Putamen (tissue), 1 donor: ENCODE data around the gene AFAP1.

ENCODE experiments used
- DNase-seq: peaks from one replicate; pipeline ENCODE4 v3.0.0-alpha.2; 2016; ENCODE audit warnings: low spot score

Gene AFAP1

GRCh38 chr4:7769396-7770223 is 170.1 kb downstream of the AFAP1 start:
- no peak for DNase-seq

- DNase-seq = no peak
These were observed 170.9 kb downstream of the AFAP1 start for GRCh38 chr4:7768736-7769135.

- DNase-seq = no peak
These were observed 171.7 kb downstream of the AFAP1 start for GRCh38 chr4:7767966-7768365.

GRCh38 chr4:7767526-7767925 is 172.1 kb downstream of the AFAP1 start:
- DNase-seq = no peak

- no peak for DNase-seq
These were observed 172.9 kb downstream of the AFAP1 start for GRCh38 chr4:7766661-7767345.

GRCh38 chr4:7766086-7766485 is 173.6 kb downstream of the AFAP1 start:
- no peak for DNase-seq

GRCh38 chr4:7765666-7766065 is 174.0 kb downstream of the AFAP1 start:
- no peak for DNase-seq

GRCh38 chr4:7764466-7764865 is 175.2 kb downstream of the AFAP1 start:
- DNase-seq = no peak

GRCh38 chr4:7763788-7764187 is 175.9 kb downstream of the AFAP1 start:
- no peak for DNase-seq

GRCh38 chr4:7763106-7763505 is 176.6 kb downstream of the AFAP1 start:
- DNase-seq = no peak

- DNase-seq = no peak
These were observed 177.2 kb downstream of the AFAP1 start for GRCh38 chr4:7762376-7763030.

- no peak for DNase-seq
These were observed 177.9 kb downstream of the AFAP1 start for GRCh38 chr4:7761720-7762119.

GRCh38 chr4:7761312-7761711 is 178.3 kb downstream of the AFAP1 start:
- no peak for DNase-seq

- no peak for DNase-seq
These were observed 179.0 kb downstream of the AFAP1 start for GRCh38 chr4:7760706-7761105.

- DNase-seq = no peak
These were observed 179.4 kb downstream of the AFAP1 start for GRCh38 chr4:7760228-7760627.

GRCh38 chr4:7759635-7760034 is 180.0 kb downstream of the AFAP1 start:
- no peak for DNase-seq

GRCh38 chr4:7759216-7759615 is 180.4 kb downstream of the AFAP1 start:
- DNase-seq = no peak

- DNase-seq = no peak
These were observed 181.2 kb downstream of the AFAP1 start for GRCh38 chr4:7758476-7758875.

- no peak for DNase-seq
These were observed 181.9 kb downstream of the AFAP1 start for GRCh38 chr4:7757501-7758471.

GRCh38 chr4:7756561-7757355 is 182.9 kb downstream of the AFAP1 start:
- no peak for DNase-seq

GRCh38 chr4:7756071-7756470 is 183.6 kb downstream of the AFAP1 start:
- no peak for DNase-seq
